Measurements from ENCODE around the gene TOX2. TPM values are rescaled to one million over a fixed set of nuclear protein-coding genes. Genes with fewer than 3 reads are reported as not detected.

TOX2 gene
- total RNA-seq, 1 experiment from 2014 or later, result 1.8 TPM

DNA sequence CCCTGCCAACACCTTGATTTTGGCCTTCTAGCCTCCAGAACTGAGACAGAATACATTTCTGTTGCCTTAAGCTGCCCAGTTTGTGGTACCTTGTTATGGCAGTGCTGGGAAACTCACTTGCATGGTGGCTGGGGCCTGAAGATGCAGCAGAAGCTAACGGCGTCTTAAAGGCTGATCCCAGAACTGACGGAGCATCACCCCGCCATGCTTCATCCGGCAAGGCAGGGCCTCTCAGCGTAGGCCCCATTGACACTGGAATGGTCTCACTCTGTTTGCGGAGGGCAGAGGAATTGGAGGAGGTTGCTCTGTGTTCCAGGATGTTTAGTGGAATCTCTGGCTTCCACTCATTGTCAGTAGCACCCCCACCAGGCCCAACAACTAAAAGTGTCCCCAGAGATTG, 170.2 kb downstream of the TOX2 start:
- TF ChIP-seq EZH2 (IDR thresholded peaks at IDR 0.05; ENCODE audit: low read length, unreplicated experiment) (no peak), EZH2phosphoT487 (IDR thresholded peaks at IDR 0.05; ENCODE audit: borderline replicate concordance, low read length) (no peak)
- TF ChIP-seq, protein P1, sequence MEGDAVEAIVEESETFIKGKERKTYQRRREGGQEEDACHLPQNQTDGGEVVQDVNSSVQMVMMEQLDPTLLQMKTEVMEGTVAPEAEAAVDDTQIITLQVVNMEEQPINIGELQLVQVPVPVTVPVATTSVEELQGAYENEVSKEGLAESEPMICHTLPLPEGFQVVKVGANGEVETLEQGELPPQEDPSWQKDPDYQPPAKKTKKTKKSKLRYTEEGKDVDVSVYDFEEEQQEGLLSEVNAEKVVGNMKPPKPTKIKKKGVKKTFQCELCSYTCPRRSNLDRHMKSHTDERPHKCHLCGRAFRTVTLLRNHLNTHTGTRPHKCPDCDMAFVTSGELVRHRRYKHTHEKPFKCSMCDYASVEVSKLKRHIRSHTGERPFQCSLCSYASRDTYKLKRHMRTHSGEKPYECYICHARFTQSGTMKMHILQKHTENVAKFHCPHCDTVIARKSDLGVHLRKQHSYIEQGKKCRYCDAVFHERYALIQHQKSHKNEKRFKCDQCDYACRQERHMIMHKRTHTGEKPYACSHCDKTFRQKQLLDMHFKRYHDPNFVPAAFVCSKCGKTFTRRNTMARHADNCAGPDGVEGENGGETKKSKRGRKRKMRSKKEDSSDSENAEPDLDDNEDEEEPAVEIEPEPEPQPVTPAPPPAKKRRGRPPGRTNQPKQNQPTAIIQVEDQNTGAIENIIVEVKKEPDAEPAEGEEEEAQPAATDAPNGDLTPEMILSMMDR (conservative IDR thresholded peaks at IDR 0.05; ENCODE audit: low read depth, low read length), result no peak
- DNase-seq (no peak), ATAC-seq (no peak)
- Histone ChIP-seq H3K4me2 (ENCODE audit: low read length) (no peak overlapping the region), H3K27me3 (ENCODE audit: low read length) (no peaks in the 10 kb centered on the region), H4K20me1 (ENCODE audit: low read length) (no peaks in the 10 kb centered on the region), H3K9me3 (ENCODE audit: low read length) (no peaks in the 10 kb centered on the region), H3K9me2 (replicated peaks; ENCODE audit: low read length) (no peaks in the 10 kb centered on the region), H3F3A (ENCODE audit: low read length, unreplicated experiment) (no peaks in the 10 kb centered on the region), H3K4me1 (ENCODE audit: insufficient read depth, low read length) (peaks cover 28% of the 10 kb centered on the region), H3K79me2 (ENCODE audit: low read length) (no peaks in the 10 kb centered on the region), H3K4me3 (ENCODE audit: low read length) (no peak overlapping the region), H3K9ac (ENCODE audit: low read length) (no peak overlapping the region), H2AFZ (ENCODE audit: low read length) (no peak overlapping the region), H3K36me3 (ENCODE audit: low read depth, low read length) (no peaks in the 10 kb centered on the region), H3K27ac (ENCODE audit: low read length) (no peak overlapping the region)
- CTCF ChIA-PET, result no interaction called here
- intact Hi-C loops (cut with micrococcal nuclease), result loop anchor here (5.0 kb wide), 2 partner anchors 143 to 548 kb away; no protein-coding TSS in a partner anchor
- POLR2A ChIA-PET (ENCODE audit: unreplicated experiment), result no interaction called here
- no TSS peak for BruUV-seq (replicated peaks)

DNA sequence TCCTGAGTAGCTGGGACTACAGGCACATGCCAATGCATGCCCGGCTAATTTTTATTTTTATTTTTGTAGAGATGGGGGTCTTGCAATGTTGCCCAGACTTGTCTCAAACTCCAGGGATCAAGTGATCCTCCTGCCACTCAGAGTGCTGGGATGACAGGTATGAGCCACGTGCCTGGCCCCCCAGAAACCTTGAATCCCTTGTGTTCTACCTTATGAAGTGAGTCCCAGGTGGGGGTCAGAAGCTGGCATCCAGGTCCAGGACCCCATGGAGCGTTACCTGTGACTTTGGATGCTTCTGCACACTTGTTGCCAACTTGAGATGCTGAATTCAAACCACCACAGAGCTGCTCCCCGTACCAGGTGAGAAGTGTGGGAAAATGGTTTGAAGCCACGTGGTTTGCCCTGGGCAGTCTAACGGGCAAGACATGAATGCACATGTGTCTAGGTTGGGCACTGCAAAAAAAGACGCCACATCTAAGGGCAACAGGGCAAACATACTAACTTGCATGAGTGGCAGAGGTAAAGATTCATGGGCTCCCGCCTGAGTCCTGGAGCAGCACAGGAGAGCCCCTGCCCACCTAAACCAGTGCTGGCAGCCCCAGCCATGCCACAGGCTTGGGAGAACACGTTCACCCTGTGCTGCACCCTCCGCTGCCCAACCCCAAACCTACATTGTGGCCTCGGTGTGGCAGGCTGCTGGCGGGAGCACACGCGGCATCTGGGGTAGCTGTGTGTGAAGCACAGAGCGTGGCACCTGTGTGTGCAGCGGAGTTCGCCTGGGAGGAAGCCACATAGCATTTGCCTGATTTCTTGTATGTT, 171.2 kb downstream of the TOX2 start:
- TF ChIP-seq, protein P1 (conservative IDR thresholded peaks at IDR 0.05; ENCODE audit: low read depth, low read length), result no peak
- TF ChIP-seq EZH2phosphoT487 (IDR thresholded peaks at IDR 0.05; ENCODE audit: borderline replicate concordance, low read length), result no peak
- no peak for TF ChIP-seq EZH2 (IDR thresholded peaks at IDR 0.05; ENCODE audit: low read length, unreplicated experiment)
- POLR2A ChIA-PET (ENCODE audit: unreplicated experiment), result no interaction called here
- Histone ChIP-seq H3K9me2 (replicated peaks; ENCODE audit: low read length) (no peaks in the 10 kb centered on the region), H3K4me2 (ENCODE audit: low read length) (no peak overlapping the region), H2AFZ (ENCODE audit: low read length) (no peak overlapping the region), H3K9me3 (ENCODE audit: low read length) (no peaks in the 10 kb centered on the region), H3K36me3 (ENCODE audit: low read depth, low read length) (no peaks in the 10 kb centered on the region), H3K4me1 (ENCODE audit: insufficient read depth, low read length) (peaks cover 29% of the 10 kb centered on the region), H3K27ac (ENCODE audit: low read length) (no peak overlapping the region), H4K20me1 (ENCODE audit: low read length) (no peaks in the 10 kb centered on the region), H3F3A (ENCODE audit: low read length, unreplicated experiment) (no peaks in the 10 kb centered on the region), H3K27me3 (ENCODE audit: low read length) (no peaks in the 10 kb centered on the region), H3K9ac (ENCODE audit: low read length) (no peak overlapping the region), H3K79me2 (ENCODE audit: low read length) (no peaks in the 10 kb centered on the region), H3K4me3 (ENCODE audit: low read length) (no peak overlapping the region)
- ATAC-seq (no peak), DNase-seq (no peak)
- CTCF ChIA-PET, result no interaction called here
- BruUV-seq (replicated peaks), result no TSS peak
- intact Hi-C loops (cut with micrococcal nuclease), result no loop called here

All from PC-3 (cell line).